ENCODE results near the gene BNIP2. TPM values are rescaled to one million over a fixed set of nuclear protein-coding genes. Genes with fewer than 3 reads are reported as not detected.

The BNIP2 gene
- total RNA-seq, 1 experiment from 2014 or later: 43.5 TPM

GRCh38 chr15:59611276-59612260 is 77.6 kb downstream of the BNIP2 start, which contains the start of gene GCNT3:
TSS of gene GCNT3 (plus strand) at chr15:59611783. CDS start at chr15:59618239, 6,456 bp downstream.
- Histone ChIP-seq H3K27me3 (ENCODE audit: insufficient read depth, low read length) (no peaks in the 10 kb centered on the region), H3K79me1 (ENCODE audit: insufficient read depth, low read depth, low read length, poor library complexity, severe bottlenecking) (no peaks in the 10 kb centered on the region), H3K9me3 (ENCODE audit: control insufficient read depth, low read depth, low read length) (no peaks in the 10 kb centered on the region), H4K8ac (replicated peaks; ENCODE audit: insufficient read length, low read depth, low read length) (no peak within 1 kb of the TSS), H3K18ac (ENCODE audit: insufficient read length, low read depth, low read length) (no peak within 1 kb of the TSS), H3K23me2 (ENCODE audit: insufficient read length, low read depth, low read length, poor library complexity, severe bottlenecking) (no peaks in the 10 kb centered on the region), H4K5ac (ENCODE audit: insufficient read length, low read depth, low read length) (no peak within 1 kb of the TSS), H3K56ac (ENCODE audit: insufficient read length, low read depth, low read length) (no peak within 1 kb of the TSS), H3K27ac (ENCODE audit: insufficient read length, low read depth, low read length) (no peak within 1 kb of the TSS), H4K91ac (ENCODE audit: insufficient read length, low read depth, low read length) (no peak within 1 kb of the TSS), H3K23ac (ENCODE audit: insufficient read length, low read depth, low read length) (no peak within 1 kb of the TSS), H2BK120ac (ENCODE audit: low read depth, low read length, poor library complexity, severe bottlenecking) (no peak within 1 kb of the TSS), H2AK5ac (ENCODE audit: insufficient read length, low read length) (no peak within 1 kb of the TSS), H3K14ac (ENCODE audit: insufficient read depth, low read length) (no peak within 1 kb of the TSS), H3T11ph (ENCODE audit: low read length) (no peak within 1 kb of the TSS), H2BK12ac (ENCODE audit: insufficient read length, low read depth, low read length) (no peak within 1 kb of the TSS), H3K4ac (ENCODE audit: low read depth, low read length) (no peak within 1 kb of the TSS), H3K4me1 (ENCODE audit: insufficient read depth, low read length) (no peaks in the 10 kb centered on the region), H3K4me2 (ENCODE audit: insufficient read depth, insufficient read length, low read length) (no peak within 1 kb of the TSS), H2AFZ (ENCODE audit: low read length) (no peak within 1 kb of the TSS), H3K9ac (ENCODE audit: extremely low read depth, insufficient read length, low read length) (no peak within 1 kb of the TSS), H2BK20ac (ENCODE audit: low read depth, low read length, poor library complexity, severe bottlenecking) (no peak within 1 kb of the TSS), H2BK5ac (ENCODE audit: insufficient read length, low read length) (no peak within 1 kb of the TSS), H4K20me1 (ENCODE audit: control insufficient read depth, insufficient read depth, insufficient read length) (no peaks in the 10 kb centered on the region), H2BK15ac (ENCODE audit: low read depth, low read length) (no peak within 1 kb of the TSS), H3K79me2 (ENCODE audit: insufficient read depth, low read length) (no peaks in the 10 kb centered on the region)
- H3K27ac Mint-ChIP-seq: peak within 1 kb of the TSS in 1 of 3 experiments; percentile 36; a peak in 1 of 7 replicates
- peaks cover 16% of the 10 kb centered on the region for H3K27me3 Mint-ChIP-seq (ENCODE audit: low read depth)
- no peak within 1 kb of the TSS for H3K4me3 Mint-ChIP-seq
- H3K9me3 Mint-ChIP-seq: peaks cover 12% of the 10 kb centered on the region in 2 experiments
- 0 out of 4 replicates have a peak, but pooled peaks cover 4 to 5% of the 10 kb centered on the region in 2 experiments for H3K4me1 Mint-ChIP-seq
- TF ChIP-seq CTCF (conservative IDR thresholded peaks at IDR 0.05): no peak
- peaks cover 0 to 11% (median 5%) of the 10 kb centered on the region in 3 experiments; a peak in 4 of 7 replicates for H3K36me3 Mint-ChIP-seq (ENCODE audit: insufficient read depth in 1 of 3, low read depth in 3 of 3)
- DNase-seq: no peak
- WGBS (ENCODE audit: extremely low coverage, insufficient read length, low lambda C conversion rate): no CpG with 5 or more reads among the region's 8 CpGs
